Stimulated activated CD4-positive, alpha-beta T cell treated with anti-CD3 and anti-CD28 coated beads, TNF-alpha, amount 100 ng/mL, for 48 hours (primary cell): ENCODE measurements around the gene LRRC46.

Source experiments
- DNase-seq, 3 donors: peaks; one replicate each; pipeline ENCODE4 v3.0.0-alpha.2; 2020; ENCODE audit warnings: low read depth in 3 of 3

Gene LRRC46

DNA sequence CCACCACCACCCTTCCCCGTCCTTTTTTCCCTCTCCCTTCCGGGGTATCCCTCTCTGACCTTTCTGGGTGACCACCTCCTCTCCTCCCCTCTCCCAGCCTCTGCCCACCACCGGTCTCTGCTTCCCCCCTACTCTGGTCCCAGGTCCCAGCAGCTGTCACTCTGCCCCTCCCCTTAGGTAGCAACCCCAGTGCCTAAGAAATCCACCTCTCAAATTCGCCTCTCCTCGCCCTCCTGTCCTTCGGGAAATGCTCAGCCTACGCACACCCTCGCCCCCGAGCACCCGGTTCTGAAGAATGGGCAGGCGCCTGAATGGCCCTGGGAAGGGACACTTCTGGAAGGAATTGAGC is 20.3 kb downstream of the LRRC46 start:
- no peak for DNase-seq

DNA sequence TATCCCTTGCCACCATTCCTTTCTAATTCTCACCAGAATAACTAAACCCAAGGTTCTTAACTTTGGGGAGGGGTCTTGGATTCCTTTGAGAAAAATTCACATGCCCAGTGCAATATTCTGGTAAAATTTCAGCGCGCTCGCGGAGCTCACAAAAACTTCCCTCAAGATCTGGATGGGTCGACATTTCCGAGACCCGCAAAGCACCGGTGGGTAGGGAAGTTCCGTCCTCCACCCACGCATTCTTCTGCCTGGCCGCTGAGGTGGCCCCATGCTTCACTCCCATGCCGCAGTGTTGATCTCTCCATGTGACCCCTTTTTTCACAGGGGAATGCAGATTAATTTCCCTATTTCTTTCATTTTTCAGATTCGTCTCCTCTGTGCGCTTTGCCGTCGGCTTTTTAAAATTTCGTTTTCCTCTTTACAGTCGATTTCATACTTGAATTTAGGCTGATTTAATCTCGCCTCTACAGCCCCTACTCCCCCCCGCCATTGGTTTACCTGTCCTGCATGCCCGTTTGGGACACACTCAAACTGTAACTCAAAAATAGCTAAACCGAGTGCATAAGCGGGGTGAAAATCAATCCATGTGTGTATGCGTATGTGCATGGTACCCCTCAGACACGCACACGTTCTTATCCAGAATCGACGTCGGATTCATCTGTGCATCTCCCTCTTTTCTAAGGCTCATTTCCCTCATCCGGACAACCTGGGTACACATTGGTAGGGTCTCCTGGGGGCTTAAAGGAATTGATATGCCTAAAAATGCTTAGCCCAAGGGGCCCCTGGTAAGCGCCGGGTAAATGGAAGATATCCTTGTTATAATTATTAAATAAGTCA is 20.9 kb downstream of the LRRC46 start:
- DNase-seq: no peak

DNA sequence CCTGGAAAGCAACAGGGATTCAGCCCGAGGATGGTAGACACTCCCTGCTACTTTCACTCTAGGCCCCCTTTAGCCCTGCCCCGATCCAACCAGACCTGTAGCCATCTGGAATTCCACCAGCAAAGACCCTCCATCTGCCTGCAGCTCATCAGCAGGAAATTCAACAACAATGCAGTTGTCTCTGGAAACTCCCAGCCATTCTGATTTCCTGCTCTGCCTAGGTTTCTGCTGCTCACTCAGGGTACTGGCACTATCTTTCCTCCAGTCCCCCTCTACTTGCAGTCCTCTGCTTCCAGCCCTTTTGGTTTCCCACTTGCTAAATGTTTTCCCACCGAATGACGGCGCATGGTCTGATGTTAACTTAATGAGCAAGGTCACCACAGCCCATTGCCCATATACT is 22.1 kb downstream of the LRRC46 start:
- DNase-seq: no peak

DNA sequence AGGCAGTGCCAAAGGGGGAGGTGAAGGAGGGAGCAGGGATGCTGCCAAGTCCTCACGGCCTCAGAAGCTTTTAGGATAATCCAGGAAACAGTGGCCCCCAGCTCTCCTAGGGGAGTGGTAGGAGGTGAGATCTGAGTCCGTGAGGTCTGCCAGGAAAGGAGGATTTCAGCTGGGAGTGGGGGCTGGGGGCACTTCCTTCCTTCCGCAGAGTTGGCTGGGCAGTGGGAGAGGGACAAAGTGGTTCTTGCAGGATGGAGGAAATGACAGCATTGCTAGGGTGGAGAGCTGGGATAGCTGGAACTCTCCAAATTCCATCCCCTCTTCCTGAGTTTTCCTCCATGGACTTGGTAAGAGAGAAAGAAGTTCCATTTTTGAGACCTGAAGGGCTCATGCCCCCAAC is 24.3 kb downstream of the LRRC46 start:
- DNase-seq: no peak

DNA sequence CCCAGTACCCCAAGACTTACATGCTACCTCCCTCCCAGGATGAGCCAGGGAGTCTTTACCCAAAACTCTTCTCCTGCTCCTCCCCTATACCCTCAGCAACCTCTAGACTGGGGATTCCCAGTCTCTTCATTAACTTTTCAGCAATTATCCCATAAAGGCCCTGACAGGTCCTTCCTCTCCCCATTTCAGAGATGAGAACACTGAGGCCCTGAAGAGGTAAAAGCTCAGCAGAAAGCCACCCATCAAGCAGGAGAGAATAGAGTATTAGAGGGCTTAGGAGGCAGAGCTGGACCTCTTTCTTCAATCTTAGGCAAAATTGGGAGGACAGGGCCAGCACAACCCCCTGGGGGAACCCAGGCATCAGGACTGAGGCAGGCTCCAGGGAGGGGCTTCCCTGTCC is 25.4 kb downstream of the LRRC46 start:
- no peak for DNase-seq

DNA sequence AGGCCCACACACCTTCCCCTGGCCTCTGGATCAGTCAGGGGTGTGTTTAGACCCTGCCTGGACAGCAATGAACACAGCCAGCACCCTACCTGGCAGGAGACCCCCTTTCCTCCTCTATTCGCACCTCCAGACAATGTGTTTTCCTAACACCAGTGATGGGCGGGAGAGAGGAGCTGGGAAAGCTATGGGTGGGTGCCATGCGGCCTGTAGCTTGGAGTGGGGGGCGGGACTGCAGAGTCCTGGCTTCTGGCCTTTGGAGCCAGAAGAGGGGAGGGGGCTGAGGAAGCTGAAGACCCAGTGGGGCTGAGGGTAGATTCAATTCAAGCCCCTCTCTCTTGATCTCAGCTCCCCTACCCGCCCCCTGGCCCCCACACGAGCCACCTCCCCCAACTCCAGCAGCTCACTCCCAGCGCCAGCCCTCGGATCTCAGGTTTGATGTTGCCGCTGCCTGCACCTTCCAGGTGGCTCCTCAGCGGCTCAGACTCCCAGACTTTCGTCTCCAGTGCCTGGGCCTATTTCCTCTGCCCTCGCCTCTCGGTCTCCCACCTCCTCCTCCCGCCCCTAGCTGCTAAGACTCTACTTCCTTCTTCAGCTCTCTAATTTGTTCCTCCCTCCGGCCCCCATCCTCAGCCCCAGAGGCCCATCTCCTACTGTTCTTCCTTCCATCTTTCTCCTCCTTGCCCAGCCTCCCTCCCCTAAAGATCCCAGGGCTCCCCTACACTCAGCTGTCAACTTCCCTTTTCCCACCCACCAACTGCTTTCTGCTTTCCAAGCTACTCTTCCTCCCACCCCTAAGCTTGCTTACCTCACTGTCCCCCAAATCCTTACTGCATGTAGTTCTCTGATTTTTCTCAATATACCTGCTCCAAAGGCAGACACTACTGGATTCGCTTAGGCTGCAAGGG is 26.3 kb downstream of the LRRC46 start:
- no peak for DNase-seq

DNA sequence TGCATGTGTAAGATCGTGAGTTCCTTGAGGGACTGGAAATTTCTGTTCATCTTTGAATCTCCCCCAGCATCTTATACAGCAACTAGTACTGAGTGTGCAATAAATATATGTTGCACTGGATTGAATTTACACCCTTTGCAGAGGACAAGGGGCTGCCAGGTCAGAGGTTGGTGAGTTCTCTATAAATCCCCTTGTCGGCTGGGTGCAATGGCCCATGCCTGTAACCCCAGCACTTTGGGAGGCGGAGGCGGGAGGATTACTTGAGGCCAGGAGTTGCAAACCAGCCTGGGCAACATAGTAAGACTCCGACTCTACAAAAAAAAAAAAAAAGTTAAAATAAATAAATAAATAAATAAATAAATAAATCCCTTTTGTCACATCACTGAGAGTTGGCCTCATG is 28.9 kb downstream of the LRRC46 start:
- DNase-seq: no peak

DNA sequence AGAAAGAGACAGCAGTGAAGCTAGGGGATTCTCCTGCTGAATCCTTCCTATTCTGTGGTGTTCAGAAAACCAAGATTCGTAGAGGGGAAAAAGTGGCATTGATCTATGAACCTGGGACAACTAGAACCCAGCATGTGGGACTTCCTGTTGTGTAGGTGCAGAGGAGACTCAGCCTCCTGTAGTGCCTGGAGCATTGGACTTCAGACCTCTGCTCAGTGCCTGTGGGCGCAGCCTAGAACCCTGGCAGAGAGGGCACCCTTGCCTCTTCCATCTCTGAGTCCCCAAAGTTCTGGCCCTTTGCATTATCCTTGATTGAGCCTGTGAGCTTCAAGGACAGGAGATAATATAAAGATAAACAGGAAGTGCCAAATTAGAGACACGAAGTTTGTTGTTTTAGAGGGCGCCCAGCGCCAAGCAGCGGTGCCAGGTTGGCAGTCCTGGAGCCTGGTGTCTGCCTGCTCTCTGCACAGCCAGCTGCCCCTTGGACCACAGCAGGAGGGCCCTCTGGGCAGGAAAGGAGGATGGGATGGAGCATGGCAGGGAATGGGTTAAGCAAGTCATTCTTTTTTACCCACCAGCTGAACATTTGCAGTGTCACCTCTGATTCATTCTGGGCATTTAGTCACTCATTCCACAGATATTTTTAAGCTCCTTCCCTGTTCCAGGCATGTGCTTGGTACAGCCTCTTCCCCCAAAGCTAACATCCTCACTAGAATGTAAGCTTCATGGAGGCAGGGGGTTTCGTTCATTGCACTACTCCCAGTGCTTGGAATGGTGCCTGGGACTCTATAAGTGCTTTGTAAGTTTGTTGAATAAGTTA is 31.4 kb downstream of the LRRC46 start:
- no peak for DNase-seq

DNA sequence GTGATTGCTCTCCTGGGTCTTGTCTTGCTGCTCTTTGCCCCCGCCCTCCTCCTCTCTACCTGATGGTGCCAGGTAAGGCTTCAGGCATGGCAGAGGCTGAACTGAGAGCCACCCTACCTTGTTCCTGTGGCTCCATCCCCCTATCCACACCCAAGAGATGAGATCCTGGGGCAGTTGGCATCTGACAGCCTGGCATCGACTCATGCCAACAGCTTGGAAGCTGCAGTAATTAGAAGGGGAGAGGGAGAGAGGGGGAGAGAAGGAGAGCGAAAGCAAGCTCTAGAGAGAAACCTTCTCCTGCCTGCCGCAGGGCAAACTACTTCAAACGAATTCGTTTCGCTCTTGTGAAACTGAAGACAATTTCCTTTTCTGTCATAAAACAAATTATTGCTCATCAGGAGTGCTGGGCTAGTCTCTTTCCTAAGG is 33.3 kb downstream of the LRRC46 start:
- DNase-seq: no peak

DNA sequence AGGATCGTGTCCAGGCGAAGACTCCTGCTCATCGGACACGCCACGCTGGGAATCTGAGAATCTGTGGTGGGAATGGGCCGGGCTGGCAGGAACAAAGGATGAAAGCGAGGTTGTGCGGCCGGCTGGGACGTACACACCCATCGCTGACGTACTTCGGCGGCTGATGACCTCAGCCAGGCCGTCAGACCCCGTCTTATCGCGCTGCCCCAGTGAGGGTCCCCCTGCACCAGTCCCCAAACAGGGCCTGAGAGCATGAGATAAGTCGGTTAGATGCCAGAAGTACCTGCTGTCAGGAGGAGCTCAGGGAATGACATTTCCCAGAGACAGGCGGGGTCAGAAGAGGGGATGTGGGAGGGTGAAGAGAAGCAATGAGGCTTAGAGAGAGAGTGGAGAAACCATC is 35.5 kb downstream of the LRRC46 start:
- no peak for DNase-seq

DNA sequence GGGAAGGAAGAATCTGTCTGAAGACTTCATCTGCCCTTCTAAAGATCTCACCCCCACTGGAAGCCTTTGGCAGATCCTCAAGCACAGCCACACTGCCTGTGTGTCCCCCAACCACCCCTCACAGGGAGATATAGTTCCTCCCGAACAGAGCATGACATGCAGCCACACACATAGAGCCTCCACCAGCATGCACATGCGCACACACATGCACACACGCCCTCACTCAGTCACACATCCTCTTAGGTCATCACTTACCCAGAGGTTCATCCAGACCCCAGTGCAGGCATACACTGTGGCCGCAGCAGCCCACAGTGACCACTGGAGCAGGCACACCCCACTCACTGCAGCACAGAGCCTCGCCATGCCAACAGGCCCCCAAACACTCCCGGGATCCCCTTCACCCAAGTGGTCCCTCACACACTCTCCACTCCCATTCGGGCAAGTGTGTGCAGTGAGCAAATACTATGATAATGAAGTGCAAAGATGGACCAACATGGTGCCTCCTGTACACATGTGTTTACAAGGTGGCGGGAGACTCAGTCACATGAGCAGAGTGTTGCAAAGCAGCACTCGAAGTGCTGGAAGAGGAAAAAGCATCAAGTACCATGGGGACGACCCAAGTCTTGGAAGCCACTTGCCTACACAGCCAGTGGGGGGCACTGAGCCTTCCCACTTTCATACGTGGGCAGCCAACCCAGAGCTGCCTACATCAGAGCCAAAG is 36.5 kb downstream of the LRRC46 start:
- DNase-seq: no peak

DNA sequence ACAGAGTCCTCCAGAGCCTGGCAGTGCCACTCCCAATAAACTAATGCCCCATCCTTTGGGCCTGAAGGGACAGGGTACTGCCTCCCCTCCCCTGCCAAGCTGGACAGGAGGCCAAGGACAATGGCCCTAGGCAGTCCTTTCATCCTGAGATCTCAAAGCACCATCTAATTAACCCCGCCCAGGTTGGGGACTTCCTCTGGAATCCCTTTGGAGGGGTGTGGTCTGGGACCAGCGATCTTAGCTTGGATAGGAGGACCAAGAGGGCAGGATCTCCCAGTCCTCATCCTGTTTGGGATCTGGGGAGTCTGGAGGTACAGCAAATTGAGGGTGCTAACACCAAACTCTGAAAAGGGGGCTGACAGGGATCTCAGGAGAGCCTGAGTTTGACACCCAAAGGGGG is 37.6 kb downstream of the LRRC46 start:
- no peak for DNase-seq

DNA sequence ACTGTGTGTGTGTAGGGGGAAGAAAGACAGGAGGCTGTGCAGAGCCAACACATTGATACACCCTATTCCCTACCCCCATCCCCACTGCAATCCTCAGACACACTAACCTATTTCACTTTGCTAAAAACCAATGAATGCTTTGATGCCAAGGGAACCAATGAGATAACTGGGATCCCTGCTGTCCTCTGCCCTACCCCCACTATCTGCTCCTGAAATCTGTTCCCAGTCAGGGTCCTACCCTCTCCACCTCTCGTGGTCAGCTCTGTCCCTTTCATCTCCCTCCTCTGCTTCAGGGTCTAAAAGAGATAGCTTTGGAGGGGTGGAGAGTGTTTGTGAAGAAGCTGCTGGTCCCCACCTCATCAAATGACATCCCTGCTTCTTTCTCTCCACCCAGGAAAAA is 38.6 kb downstream of the LRRC46 start:
- no peak for DNase-seq

DNA sequence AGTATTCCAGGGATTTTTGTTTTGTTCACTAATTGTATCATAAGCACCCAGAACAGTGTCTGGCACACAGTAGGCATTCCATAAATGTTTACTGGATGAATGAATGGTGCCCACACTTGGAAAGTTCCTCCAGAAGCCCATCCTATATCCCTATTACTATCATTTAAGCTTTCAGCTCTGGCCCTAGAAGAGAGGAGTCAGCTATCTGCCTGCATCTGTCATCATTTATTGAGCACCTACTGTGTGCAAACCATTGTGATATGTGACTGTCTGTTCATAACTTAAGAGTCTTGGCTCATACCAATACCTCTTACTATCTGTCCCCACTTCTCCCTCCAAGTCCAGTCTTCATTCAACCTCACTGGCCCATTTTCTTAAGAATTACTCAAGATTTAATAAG is 39.6 kb downstream of the LRRC46 start:
- no peak for DNase-seq

DNA sequence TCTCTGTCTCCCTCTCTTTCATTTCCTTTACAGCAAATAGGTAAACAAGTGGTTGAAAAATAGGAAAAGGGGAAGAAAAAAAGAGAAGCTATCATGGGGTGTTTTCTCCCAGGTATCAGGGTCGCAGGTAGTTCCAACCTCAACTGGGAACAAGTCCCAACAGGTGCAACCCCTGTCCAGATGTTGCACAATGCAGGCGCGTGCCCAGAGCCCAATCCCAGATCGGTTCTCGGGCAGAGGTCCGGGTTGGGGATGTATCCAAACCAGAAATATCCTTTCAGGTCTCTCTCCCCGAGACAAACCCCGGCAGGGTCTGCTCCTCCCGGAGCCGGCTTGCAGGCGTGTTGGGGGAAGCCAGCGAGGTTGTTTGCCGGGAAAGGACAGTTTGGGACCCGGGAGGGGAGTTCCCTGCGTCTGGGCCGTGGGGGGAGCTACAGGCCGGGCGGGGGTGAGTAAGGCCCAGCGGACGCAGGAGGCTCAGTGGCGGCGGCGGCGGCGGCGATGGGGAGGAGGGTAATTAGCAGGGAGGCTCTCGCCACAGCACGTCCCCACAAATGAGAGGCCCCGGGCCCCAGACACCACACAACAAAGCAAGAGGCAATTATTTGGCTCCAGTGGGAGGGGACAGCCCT is 40.7 kb downstream of the LRRC46 start:
- DNase-seq: no peak

DNA sequence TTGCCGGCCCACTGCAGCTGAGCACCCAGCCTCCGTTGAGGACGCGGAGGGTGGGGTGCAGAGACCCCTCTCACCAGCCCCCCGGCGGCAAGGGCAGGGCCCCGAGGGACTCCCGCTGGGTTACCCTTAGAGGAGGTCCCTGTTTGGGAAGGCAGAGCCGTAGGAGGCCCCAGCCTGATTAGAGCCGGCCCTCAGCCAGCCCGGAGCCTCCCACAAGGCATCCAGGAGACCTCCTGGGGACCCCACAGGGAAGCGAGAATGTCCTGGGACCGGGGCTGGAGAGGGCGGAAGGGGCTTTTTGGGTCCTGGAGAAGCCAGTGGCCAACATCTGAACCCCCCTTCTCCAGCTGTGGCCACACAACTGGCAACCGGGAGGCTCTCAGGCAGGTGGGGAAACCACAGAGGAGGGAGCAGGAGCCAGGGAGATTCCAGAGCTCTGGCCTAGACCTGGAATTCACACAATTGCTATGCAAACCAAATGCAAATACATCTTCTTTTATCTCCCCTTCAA is 41.2 kb downstream of the LRRC46 start:
- no peak for DNase-seq

DNA sequence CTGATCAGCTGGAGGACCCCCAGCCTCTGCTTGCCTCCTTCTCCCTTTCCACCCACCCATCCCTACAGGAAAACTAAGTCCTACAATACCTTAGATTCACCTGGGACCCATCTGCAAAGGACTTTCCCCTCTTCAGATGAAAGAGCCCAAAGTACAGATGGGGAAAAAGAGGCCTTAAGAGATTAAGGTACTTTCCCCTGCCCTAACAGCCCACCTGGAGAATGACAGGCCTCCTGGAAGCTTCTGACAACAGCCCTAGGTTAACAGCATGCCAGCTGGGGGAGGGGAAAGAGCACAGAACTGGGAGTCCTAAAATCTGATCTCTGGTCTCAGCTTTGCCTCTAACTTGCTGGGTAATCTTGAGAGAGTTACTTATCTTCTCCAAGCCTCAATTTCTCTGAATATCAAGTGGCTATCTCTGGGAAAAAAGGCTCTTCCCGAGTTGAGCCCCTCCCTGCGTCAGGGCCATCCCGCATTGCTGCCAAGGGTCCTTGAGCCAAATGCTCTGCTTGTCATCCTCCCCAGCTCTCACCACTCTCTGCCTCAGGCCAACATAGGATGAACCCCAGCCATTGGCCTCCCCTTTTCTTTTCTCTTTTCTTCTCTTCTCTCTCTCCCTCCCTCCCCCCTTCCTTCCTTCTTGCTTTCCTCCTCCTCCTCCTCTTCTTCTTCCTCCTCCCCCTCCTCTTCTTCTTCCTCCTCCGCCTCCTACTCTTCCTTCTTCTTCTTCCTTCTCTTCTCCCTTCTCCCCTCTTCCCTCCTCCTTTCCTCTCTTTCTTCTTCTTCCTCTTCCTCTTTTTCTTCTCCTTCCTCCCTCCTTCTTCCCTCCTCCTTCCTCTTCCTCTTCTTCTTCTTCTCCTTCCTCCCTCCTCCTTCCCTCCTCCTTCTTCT is 42.0 kb downstream of the LRRC46 start:
- DNase-seq: no peak

DNA sequence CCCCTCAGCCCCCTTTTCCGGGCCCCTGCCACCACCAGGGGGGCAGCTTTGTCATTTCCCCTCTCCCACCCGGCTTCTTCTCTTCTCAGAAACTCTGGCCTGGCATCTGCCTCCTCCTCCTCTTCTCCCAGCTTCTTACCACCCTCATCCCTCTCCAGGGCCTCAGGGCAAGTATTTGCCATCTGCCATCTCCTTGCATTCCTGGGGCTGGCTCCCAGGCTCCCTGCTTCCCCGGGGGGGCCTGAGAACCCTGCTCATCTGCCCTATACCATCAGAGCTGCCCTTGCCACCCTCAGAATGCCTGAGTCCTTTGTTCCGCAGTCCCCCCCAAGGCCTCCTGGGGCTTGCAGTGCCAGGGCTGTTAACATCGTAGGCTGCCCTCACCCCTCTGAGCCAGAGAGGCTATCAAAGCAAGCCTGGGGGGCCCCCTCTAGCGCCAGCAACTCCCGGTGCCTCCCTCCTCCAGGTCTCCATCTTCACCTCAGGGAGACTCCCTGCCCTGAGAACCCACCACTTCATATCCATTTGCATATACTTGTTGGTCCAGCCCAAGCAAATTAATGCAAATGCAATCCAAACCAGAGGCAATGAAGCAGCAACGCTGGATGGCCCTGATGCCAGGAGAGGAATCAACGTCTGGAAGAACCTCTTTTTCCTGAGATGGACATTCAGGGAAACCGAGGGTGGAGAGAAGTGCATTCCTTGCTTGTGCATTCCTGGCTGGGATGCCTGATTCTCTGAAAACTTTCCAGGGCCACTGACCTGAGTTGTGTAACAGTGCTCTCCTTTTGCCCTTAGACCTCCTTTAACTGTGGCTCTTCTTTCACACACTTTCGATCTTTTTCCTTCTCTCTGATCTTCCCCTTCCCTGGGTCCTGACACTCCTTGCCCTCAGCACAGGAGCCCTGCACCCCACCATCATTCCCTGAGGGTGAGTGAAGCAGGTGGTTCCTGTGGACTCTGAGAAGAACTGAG is 43.8 kb downstream of the LRRC46 start:
- no peak for DNase-seq
